ENCODE measurements around the gene C17orf75. TPM values are rescaled to one million over a fixed set of nuclear protein-coding genes. Genes with fewer than 3 reads are reported as not detected.

The C17orf75 gene
- total RNA-seq, 1 donor from 2014 or later, result 57.4 TPM

DNA sequence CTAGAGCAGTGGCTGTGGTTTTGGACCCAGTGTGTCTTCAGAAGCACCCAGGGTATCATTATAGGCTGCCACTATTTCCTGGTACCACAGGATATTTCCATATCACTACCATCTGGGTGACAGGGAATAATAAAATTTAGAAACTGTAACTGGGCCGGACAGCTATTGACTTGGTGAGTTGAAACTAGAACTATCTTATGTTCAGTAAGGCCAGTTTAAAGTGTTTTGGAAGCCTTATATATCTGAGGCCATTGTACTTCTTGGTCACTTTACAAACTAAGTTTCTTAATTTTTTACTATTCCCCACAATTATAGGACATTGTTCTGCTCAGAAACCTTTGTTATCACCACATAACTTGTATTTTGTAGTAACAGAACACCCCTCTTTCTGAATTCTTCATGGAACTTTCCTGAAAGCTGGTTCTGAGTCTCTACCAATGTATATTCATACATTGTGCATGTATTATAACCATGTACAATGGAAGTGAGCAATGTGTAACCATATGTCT is 42.0 kb upstream of the C17orf75 start:
- no peak for TF ChIP-seq EZH2phosphoT487 (IDR thresholded peaks at IDR 0.05)
- no peak for TF ChIP-seq EZH2 (IDR thresholded peaks at IDR 0.05)
- TF ChIP-seq, protein P1, sequence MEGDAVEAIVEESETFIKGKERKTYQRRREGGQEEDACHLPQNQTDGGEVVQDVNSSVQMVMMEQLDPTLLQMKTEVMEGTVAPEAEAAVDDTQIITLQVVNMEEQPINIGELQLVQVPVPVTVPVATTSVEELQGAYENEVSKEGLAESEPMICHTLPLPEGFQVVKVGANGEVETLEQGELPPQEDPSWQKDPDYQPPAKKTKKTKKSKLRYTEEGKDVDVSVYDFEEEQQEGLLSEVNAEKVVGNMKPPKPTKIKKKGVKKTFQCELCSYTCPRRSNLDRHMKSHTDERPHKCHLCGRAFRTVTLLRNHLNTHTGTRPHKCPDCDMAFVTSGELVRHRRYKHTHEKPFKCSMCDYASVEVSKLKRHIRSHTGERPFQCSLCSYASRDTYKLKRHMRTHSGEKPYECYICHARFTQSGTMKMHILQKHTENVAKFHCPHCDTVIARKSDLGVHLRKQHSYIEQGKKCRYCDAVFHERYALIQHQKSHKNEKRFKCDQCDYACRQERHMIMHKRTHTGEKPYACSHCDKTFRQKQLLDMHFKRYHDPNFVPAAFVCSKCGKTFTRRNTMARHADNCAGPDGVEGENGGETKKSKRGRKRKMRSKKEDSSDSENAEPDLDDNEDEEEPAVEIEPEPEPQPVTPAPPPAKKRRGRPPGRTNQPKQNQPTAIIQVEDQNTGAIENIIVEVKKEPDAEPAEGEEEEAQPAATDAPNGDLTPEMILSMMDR (IDR thresholded peaks at IDR 0.05), result no peak
- no peaks in the 10 kb centered on the region for H4K20me1 ChIP-seq (ENCODE audit: low read depth)
- H3K27me3 ChIP-seq, result no peaks in the 10 kb centered on the region
- H3K4me1 Mint-ChIP-seq, result no peaks in the 10 kb centered on the region
- H3K27me3 Mint-ChIP-seq (ENCODE audit: insufficient read depth, low read depth), result no peaks in the 10 kb centered on the region
- no peak overlapping the region for H3K27ac Mint-ChIP-seq
- H3K27ac ChIP-seq, result no peak overlapping the region
- no peaks in the 10 kb centered on the region for H3K9me3 ChIP-seq (ENCODE audit: low read depth)
- H3F3A ChIP-seq (ENCODE audit: low read depth), result peaks cover 46% of the 10 kb centered on the region
- no peak for DNase-seq (ENCODE audit: low spot score)
- no peak overlapping the region for H3K4me3 ChIP-seq
- H3K36me3 ChIP-seq, result peaks cover 19% of the 10 kb centered on the region
- H3K4me3 Mint-ChIP-seq, result no peak overlapping the region
- H3K36me3 Mint-ChIP-seq, result peaks cover 10% of the 10 kb centered on the region
- H3K79me2 ChIP-seq (ENCODE audit: low read depth), result peaks cover 4% of the 10 kb centered on the region
- H3K9ac ChIP-seq, result no peak overlapping the region
- H3K4me2 ChIP-seq, result no peak overlapping the region
- no peaks in the 10 kb centered on the region for H3K9me3 Mint-ChIP-seq
- H3K4me1 ChIP-seq, result no peaks in the 10 kb centered on the region
- no peak overlapping the region for H2AFZ ChIP-seq (replicated peaks)

DNA sequence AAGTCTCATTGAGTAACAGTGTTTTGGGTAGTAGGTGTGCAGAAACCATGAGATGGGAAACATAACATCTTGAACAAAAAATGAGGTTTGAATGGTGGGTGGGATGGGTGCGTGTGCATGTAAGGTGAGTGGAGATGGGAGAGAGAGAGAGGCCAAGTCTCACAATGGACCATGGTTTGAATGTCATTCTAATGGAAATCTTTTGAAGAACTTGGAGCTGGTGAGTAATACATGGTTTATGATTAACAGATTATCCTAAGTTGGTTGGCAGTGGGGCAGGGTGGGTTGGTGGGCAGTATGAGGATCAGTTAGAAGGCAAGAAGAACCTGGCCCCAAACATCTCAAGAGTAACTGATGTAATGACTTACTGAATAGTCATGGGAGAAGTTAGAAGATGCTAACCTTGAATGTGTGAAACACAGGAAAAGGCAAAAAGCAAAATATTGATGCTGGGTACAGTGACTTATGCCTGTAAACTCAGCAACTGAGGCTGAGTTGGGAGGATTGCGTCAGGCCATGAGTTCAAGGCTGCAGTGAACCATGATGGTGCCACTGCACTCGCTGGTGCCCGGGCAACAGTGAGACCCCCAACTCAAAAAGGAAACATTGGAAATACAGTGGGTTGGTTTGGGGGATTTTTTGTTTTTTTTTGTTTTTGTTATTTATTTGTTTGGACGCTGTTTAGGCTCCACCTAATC is 40.7 kb upstream of the C17orf75 start:
- Mint-ChIP-seq H3K9me3 (no peaks in the 10 kb centered on the region), H3K27ac (no peak overlapping the region), H3K36me3 (peaks cover 16% of the 10 kb centered on the region), H3K27me3 (ENCODE audit: insufficient read depth, low read depth) (no peaks in the 10 kb centered on the region), H3K4me3 (no peak overlapping the region), H3K4me1 (no peaks in the 10 kb centered on the region)
- Histone ChIP-seq H4K20me1 (ENCODE audit: low read depth) (no peaks in the 10 kb centered on the region), H3K9ac (no peak overlapping the region), H3K27ac (no peak overlapping the region), H3K4me1 (no peaks in the 10 kb centered on the region), H3K27me3 (no peaks in the 10 kb centered on the region), H3K79me2 (ENCODE audit: low read depth) (peaks cover 4% of the 10 kb centered on the region), H3K9me3 (ENCODE audit: low read depth) (no peaks in the 10 kb centered on the region), H3F3A (ENCODE audit: low read depth) (peaks cover 52% of the 10 kb centered on the region), H2AFZ (replicated peaks) (no peak overlapping the region), H3K4me3 (no peak overlapping the region), H3K4me2 (no peak overlapping the region), H3K36me3 (peaks cover 26% of the 10 kb centered on the region)
- DNase-seq (ENCODE audit: low spot score), result no peak
- TF ChIP-seq, protein P1 (IDR thresholded peaks at IDR 0.05), result no peak
- no peak for TF ChIP-seq EZH2phosphoT487 (IDR thresholded peaks at IDR 0.05)
- TF ChIP-seq EZH2 (IDR thresholded peaks at IDR 0.05), result no peak

DNA sequence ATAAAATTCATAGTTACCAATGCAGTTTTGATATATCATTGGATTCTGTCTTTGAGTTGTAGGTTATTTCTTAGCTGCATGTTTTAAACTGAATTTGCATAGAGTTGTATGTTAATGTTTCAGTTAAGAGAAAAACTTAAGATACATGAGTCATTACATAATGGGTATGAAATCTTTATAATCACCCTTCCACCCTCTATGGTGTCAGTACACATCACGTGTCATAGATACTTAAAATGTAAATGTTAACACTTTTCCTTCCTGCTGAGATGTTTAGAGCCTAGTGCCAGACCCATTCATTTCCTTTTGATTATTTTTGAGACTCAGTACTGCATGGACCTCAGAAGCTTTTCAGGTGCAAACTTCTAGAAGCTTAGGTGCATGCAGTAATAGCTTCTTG is 28.5 kb upstream of the C17orf75 start:
- no peak overlapping the region for H3K4me2 ChIP-seq
- H3K4me3 ChIP-seq, result no peak overlapping the region
- Mint-ChIP-seq H3K27ac (no peak overlapping the region), H3K27me3 (ENCODE audit: insufficient read depth, low read depth) (no peaks in the 10 kb centered on the region), H3K4me3 (no peak overlapping the region), H3K4me1 (no peaks in the 10 kb centered on the region), H3K36me3 (peaks cover 35% of the 10 kb centered on the region), H3K9me3 (no peaks in the 10 kb centered on the region)
- no peaks in the 10 kb centered on the region for H3K9me3 ChIP-seq (ENCODE audit: low read depth)
- TF ChIP-seq, protein P1 (IDR thresholded peaks at IDR 0.05), result no peak
- TF ChIP-seq EZH2phosphoT487 (IDR thresholded peaks at IDR 0.05), result no peak
- no peak for TF ChIP-seq EZH2 (IDR thresholded peaks at IDR 0.05)
- peaks cover 69% of the 10 kb centered on the region for H3K36me3 ChIP-seq
- no peaks in the 10 kb centered on the region for H3K27me3 ChIP-seq
- H3K79me2 ChIP-seq (ENCODE audit: low read depth), result peaks cover 92% of the 10 kb centered on the region
- no peak overlapping the region for H3K27ac ChIP-seq
- H2AFZ ChIP-seq (replicated peaks), result no peak overlapping the region
- H4K20me1 ChIP-seq (ENCODE audit: low read depth), result peaks cover 75% of the 10 kb centered on the region
- DNase-seq (ENCODE audit: low spot score), result no peak
- no peaks in the 10 kb centered on the region for H3K4me1 ChIP-seq
- H3K9ac ChIP-seq, result no peak overlapping the region
- peaks cover 49% of the 10 kb centered on the region for H3F3A ChIP-seq (ENCODE audit: low read depth)

Measured in neural progenitor cell (in vitro differentiated cells).